Gastroesophageal sphincter (tissue), 4 donors: ENCODE results near the gene HEPACAM. TPM values are rescaled to one million over a fixed set of nuclear protein-coding genes. Genes with fewer than 3 reads are reported as not detected.

Experiments
- ATAC-seq: fragments of 150-250 bp; one replicate; pipeline ENCODE4 v1.9.1; 2016; ENCODE audit warnings: mild to moderate bottlenecking, moderate library complexity
- H3K27ac ChIP-seq, 4 donors: fragments of 200-600 bp; sonication (generic) in 3 of 4; 1 replicate in 3 of 4; 2 replicates in 1 of 4; pipeline ENCODE4 v1.5.1; 2016 to 2019
- H3K27me3 ChIP-seq: fragments of 200-600 bp; sonication (generic); one replicate; pipeline ENCODE4 v1.5.1; 2019
- H3K36me3 ChIP-seq, 2 donors: fragments of 200-600 bp; sonication (generic); one replicate each; pipeline ENCODE4 v1.5.1; 2019; ENCODE audit warnings: control low read depth in 1 of 2
- H3K4me1 ChIP-seq, 3 donors: fragments of 200-600 bp; sonication (generic); 1 replicate in 2 of 3; 2 replicates in 1 of 3; pipeline ENCODE4 v1.5.1; 2016 to 2019; ENCODE audit warnings: control low read depth in 2 of 3
- H3K4me3 ChIP-seq, 2 donors: fragments of 200-600 bp; sonication (generic); one replicate each; pipeline ENCODE4 v1.5.1; 2019; ENCODE audit warnings: mild to moderate bottlenecking in 1 of 2, moderate library complexity in 1 of 2
- H3K9me3 ChIP-seq, 3 donors: fragments of 200-600 bp; sonication (generic); one replicate each; pipeline ENCODE4 v1.5.1; 2017 to 2019; ENCODE audit warnings: control low read depth in 2 of 3
- EP300 ChIP-seq: sonication (generic); formaldehyde crosslinking; IDR thresholded peaks from one replicate; pipeline ENCODE4 v1.6.1; 2017; ENCODE audit warnings: antibody characterized with exemption, mild to moderate bottlenecking
- POLR2A ChIP-seq, 2 donors: fragments of 450-650 bp; IDR thresholded peaks; one replicate each; pipeline ENCODE4 v1.6.1; 2017; ENCODE audit warnings: antibody characterized with exemption in 2 of 2, mild to moderate bottlenecking in 2 of 2, moderate library complexity in 1 of 2
- POLR2AphosphoS5 ChIP-seq: sonication (generic); formaldehyde crosslinking; IDR thresholded peaks from one replicate; pipeline ENCODE4 v1.6.1; 2017; ENCODE audit warnings: antibody characterized with exemption
- WGBS, 2 donors: methylation state at CpG; one replicate each; pipeline ENCODE4 v1.1.5; 2018; ENCODE audit warnings: low coverage in 1 of 2; 5-methylcytosine and 5-hydroxymethylcytosine counted together
- total RNA-seq, 4 donors: library from RNA; depleted of rRNA; stranded (reverse); fragments of >200 nt; gene quantifications; one replicate each; pipeline ENCODE4 v1.1.0, GENCODE V29; 2016
- TF ChIP-seq, protein P1 (sequence below), 4 experiments: fragments of 200-600 bp in 2 of 4; fragments of 450-650 bp in 2 of 4; sonication (generic) in 1 of 4; IDR thresholded peaks; one replicate each; pipeline ENCODE4 v1.5.1; 2017 to 2019; ENCODE audit warnings: antibody characterized with exemption in 4 of 4, mild to moderate bottlenecking in 2 of 4, moderate library complexity in 2 of 4

Gene HEPACAM
- total RNA-seq, 4 donors from 2014 or later = 0.31 to 2.1 (median 0.81) TPM; not detected in 1

DNA sequence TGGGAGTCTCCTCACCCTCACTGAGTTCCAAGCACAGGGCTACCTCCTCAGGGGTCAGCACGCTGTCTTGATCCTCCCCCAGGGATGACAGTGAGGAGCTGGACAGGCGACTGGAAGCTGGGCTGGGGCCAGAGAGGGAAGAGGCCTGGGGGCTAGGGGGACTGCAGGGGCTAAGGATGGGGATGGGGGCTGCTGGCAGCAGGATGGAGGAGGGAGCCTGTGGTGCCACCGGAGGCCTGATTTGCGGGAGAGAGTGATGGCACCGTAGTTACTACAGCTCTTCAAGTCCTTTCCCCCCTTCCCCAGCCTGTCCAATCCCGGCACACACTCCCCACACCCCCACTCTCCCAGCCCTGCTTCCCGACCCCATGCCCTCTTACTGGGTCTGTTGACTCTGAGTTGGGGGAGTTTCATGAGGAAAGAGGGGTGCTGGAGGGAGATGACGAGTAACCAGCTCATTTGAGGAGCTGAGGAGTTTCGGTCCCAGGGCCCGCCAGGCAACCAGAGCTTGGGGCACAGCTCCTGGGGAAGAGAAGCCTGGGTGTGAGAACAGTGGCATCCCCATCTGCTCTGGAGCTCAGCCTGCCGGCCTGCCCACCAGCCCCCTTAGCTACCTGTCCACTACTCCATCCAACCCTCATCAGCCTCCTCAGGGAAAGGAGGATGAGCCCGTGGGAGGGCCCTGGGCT lies 48.7 kb downstream of the HEPACAM start:
- Histone ChIP-seq H3K4me3 (no peak overlapping the region), H3K9me3 (no peaks in the 10 kb centered on the region), H3K27me3 (peaks cover 29% of the 10 kb centered on the region), H3K27ac (peak overlapping the region in 1 of 4 donors; percentile 31), H3K4me1 (peaks cover 0 to 36% (median 15%) of the 10 kb centered on the region in 3 donors), H3K36me3 (no peaks in the 10 kb centered on the region)
- ATAC-seq = no peak
- 80% methylated on average over 5 of the region's 12 CpGs; no CpG with 5 or more reads in 1 of the 2 donors for WGBS, 2 donors
- TF ChIP-seq, protein P1, sequence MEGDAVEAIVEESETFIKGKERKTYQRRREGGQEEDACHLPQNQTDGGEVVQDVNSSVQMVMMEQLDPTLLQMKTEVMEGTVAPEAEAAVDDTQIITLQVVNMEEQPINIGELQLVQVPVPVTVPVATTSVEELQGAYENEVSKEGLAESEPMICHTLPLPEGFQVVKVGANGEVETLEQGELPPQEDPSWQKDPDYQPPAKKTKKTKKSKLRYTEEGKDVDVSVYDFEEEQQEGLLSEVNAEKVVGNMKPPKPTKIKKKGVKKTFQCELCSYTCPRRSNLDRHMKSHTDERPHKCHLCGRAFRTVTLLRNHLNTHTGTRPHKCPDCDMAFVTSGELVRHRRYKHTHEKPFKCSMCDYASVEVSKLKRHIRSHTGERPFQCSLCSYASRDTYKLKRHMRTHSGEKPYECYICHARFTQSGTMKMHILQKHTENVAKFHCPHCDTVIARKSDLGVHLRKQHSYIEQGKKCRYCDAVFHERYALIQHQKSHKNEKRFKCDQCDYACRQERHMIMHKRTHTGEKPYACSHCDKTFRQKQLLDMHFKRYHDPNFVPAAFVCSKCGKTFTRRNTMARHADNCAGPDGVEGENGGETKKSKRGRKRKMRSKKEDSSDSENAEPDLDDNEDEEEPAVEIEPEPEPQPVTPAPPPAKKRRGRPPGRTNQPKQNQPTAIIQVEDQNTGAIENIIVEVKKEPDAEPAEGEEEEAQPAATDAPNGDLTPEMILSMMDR (IDR thresholded peaks at IDR 0.05) = no peak
- TF ChIP-seq POLR2A (IDR thresholded peaks at IDR 0.05) = no peak

DNA sequence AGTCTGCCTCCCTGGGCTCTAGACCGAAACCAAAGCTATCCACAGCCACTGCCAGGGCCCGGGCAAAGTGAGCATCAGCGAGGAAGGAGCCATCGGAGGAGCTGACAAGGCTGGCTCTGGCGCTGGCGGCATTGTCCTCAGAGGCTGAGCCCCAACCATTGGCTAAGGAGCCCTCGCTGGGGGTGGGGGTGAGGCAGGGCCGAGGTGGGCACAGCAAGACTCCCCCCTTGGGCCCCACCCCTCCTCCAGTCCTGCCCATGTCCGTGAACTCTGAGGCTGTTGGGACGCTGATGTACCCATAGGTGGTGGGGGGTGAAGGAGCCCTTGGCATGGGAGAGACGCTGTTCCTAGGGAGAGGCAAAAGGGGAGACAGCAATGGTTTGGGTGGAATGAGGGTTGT lies 49.4 kb downstream of the HEPACAM start:
- Histone ChIP-seq H3K4me3 (no peak overlapping the region), H3K36me3 (no peaks in the 10 kb centered on the region), H3K27me3 (peaks cover 29% of the 10 kb centered on the region), H3K27ac (no peak overlapping the region), H3K4me1 (peaks cover 0 to 29% (median 14%) of the 10 kb centered on the region in 3 donors), H3K9me3 (no peaks in the 10 kb centered on the region)
- no peak for ATAC-seq
- 80 to 100% methylated on average over 1 to 2 of the region's 11 CpGs for WGBS, 2 donors
- TF ChIP-seq POLR2AphosphoS5 (no peak), EP300 (no peak), POLR2A (IDR thresholded peaks at IDR 0.05) (no peak)
- TF ChIP-seq, protein P1 (IDR thresholded peaks at IDR 0.05) = no peak

DNA sequence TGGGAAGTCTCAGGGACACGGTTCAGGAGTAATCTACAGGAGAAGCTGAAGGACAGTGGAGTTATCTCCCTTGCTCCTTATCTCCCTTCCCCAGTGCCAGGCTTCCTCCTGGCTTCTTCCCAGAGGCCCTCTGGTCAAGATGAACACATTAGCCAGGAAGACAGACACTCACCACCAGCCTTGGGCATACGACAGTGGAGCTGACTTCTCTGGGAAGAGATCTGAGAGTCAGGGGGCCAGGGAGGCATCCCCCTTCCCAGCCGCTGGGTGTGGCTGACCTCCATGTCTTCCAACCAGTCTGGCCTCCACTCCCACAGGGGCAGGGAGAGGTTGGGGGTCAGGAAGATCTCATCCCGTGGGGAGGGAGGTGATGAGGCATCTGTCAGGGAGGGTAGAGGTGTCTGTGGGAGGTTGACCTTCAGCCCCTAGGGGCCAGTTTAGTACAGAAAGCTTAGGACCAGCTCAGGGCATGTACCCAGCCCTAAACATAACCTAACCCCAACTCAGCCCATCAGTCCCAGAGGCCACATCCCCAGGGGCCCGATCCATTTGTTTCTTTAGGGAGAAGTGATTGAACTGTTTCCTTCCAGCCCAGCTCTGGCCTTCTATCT lies 50.9 kb downstream of the HEPACAM start:
- no peak overlapping the region for H3K27ac ChIP-seq
- peaks cover 0 to 14% (median under 1%) of the 10 kb centered on the region in 3 donors for H3K4me1 ChIP-seq
- H3K9me3 ChIP-seq = no peaks in the 10 kb centered on the region
- TF ChIP-seq POLR2A (IDR thresholded peaks at IDR 0.05) = no peak
- no peak for TF ChIP-seq EP300
- no peak for TF ChIP-seq POLR2AphosphoS5
- TF ChIP-seq, protein P1 (IDR thresholded peaks at IDR 0.05) = no peak
- no peaks in the 10 kb centered on the region for H3K36me3 ChIP-seq
- H3K4me3 ChIP-seq = no peak overlapping the region
- H3K27me3 ChIP-seq = peaks cover 29% of the 10 kb centered on the region
- no peak for ATAC-seq
- WGBS, 2 donors = 36 to 74% methylated on average over 3 of the region's 5 CpGs

DNA sequence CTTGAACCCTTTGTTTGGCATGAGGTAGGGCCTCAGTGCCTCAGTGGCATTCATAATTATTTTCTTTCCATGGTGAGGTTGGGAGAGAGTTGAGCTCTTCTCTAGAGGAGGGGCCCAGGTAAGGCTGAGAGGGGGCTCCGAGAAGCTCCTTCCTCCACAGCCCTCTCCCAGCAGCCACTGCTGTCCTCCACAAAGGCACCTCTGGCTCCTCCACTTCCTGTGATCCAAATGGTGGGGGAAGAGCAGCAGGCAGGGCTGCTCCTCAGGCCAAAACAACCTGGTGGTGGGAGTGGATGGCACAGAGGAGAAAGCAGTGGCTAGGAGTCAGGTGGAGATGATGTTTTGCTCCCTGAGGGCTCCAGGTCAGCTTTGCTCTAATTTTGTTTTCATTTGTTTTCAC lies 51.5 kb downstream of the HEPACAM start:
- 50 to 100% methylated on average over 1 of the region's 1 CpG for WGBS, 2 donors
- H3K4me1 ChIP-seq = peaks cover 0 to 8% (median 0%) of the 10 kb centered on the region in 3 donors
- no peaks in the 10 kb centered on the region for H3K9me3 ChIP-seq
- H3K4me3 ChIP-seq = no peak overlapping the region
- H3K27ac ChIP-seq = no peak overlapping the region
- no peak for ATAC-seq
- peaks cover 29% of the 10 kb centered on the region for H3K27me3 ChIP-seq
- TF ChIP-seq EP300 (no peak), POLR2AphosphoS5 (no peak), POLR2A (IDR thresholded peaks at IDR 0.05) (no peak)
- TF ChIP-seq, protein P1 (IDR thresholded peaks at IDR 0.05) = no peak
- H3K36me3 ChIP-seq = no peaks in the 10 kb centered on the region
